Putamen (tissue), 1 donor: Measurements from ENCODE around the gene ARHGEF6.

Experiments
- DNase-seq: peaks from one replicate; pipeline ENCODE4 v3.0.0-alpha.2; 2016; ENCODE audit warnings: low spot score

ARHGEF6 gene

DNA sequence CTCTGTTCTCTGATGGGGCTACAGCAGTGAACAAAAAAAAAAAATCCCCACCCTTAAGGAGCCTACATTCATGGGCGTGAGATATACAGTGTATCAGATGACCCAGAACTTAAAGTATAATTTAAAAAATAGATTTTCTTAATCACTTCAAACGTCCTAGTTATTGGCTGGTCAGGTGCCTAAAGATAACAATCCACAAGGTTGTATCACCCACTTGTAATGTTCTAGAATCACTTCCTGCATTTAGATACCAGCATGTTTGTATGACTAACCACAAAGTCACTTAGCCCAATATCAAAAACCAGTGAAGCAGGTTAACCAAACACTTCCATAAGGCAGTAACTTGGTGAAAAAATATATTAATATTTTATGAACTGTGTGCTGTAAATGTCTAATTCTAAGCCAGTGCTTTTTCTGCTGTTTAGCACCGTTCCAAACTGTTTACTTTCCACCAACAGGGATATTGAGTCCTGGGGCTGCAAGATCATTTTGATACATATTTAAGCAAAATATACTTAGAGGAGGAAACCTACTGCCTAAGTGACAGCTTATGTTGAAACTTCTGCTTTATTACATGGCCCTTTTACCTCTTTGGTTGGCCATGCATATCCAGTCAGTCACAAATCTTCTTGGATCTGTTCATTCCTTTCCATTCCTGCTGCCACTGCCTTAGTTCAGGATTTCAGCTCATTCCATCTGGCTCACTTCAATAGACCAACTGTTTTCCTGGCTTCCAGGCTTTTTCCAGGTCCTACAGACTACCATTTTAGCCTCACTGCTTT, 89.5 kb downstream of the ARHGEF6 start:
- no peak for DNase-seq

DNA sequence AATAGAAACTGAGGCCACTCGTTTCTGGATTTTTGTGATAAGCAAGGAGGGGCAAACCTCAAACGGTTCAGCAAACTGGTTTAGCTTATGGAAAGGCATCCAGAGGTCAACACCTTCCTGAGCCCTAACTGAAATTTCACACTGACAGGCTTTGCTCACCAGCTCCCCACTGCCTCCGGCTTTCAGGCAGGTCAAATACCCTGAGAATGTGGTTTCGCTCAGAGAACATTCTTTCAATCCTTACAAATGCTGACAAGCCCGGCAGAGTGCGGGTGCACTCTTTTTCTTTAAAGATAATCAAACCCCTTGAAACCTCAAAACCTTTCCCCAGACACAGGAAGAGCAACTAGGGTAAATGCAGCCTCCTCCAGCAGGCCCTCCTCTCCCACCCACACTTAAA, 91.3 kb downstream of the ARHGEF6 start:
- DNase-seq = no peak

DNA sequence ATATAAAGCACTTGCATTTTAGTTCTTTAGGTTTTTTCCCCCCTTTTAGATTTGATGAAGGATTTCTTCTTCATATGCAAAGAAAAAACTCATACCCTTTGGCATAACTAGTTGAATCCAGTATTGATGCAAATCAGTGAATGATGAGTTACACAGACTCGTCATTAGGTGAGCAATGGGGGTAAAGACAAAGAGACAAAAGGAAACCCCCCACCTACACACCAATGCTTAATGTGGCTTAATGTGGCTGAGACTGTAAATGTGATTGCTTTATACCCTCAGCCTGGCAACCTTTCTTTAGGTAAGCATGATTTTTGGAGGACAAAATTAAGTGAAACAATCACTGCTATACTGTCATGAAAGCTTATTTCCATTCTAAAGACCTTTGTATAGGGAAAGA, 93.3 kb downstream of the ARHGEF6 start:
- DNase-seq = no peak

DNA sequence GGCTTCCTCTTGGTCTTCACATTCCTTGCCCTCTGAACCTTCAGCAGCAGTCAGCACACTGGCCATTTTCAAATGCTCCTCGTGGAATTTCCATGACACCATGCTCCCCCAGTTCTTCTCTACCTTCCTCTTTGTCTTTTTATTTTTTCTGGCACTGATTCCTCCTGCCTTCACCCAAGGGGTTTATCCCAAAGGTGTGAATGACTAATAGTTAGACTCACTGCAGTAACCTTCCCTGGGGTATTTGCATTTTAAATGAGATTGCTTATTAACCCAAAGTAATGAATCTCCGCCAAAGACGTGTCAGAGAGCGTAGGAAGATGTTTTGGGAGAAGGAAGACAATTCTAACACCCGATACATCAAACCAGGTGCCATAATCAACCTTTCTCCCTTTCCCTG, 96.6 kb downstream of the ARHGEF6 start:
- DNase-seq = no peak

DNA sequence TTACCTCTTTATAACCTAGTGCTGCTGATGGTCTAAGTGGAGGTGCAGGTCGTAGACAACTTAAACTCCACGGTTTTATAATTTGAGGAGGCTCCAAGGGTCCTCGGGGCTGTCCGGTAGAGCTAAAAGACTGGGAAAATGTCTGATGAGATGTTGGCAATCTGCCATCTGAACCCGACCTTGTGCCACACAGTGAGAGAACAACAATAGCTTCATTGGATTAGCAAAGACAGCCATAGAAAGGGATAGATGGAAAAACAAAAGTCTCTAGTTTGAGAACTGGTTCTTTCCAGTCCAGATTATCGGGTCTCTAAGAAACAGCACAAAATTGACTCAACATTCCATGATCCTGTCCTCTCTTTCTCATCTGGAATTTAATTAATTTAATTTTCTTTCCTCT, 101.2 kb downstream of the ARHGEF6 start:
- no peak for DNase-seq

DNA sequence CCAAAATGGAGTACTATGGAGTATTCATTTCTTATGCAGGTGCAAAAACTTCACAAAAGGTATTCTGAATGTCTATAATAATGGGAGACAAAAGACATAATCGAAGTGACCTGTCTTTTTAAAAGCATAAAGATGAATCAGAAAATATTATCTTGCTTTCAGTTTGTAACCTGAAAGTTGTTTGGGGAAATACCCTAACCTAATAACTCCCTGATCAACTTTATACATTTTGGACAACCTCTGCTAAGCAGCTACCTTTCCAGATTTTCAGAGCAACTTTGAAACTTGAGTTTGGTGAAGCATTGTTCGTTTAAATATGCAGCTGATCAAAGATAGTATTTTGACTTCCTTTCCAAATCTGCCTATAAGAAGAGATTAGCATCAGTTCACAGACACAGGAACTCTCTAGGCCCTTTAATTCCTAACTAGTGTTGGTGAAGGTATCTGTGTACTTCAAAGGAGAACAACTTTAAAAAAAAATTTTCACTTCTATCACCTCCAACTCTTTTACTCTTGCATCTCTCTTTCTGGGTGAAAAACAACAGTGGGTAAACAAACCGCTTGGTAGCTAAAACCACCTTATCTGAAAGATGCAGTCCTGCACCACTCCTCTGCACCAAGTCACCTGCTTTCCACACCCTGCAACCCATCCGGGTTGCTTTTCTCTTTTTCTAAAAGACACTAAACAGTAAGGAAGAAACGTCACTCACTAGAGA, 106.3 kb downstream of the ARHGEF6 start:
- DNase-seq = no peak

DNA sequence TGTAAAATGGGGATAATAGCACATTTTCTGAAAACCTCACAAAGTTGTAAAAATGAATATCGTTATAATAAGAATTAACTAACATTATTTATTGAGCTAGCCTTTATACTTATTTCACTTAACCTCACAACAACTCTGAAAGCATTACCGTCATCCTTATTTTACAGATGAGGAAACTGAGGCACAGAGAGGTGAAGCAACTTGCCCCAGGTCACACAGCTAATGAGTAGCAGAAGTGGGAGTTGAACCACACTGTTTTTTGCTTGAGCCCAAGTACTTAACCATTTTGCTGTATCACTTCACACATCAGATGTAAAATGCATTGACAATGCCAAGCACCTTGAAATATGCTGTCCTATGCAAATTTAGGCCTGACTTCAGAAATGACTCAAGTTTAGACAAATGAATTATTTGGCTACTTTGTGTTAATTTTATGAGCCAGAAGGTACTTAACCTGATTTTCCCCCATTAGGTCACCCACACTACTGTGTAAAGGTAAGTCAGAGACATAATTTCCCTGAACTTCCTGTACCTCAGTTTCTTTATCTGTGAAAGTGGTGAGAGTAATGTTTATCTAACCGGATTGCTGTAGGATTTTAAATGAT, 109.6 kb downstream of the ARHGEF6 start:
- DNase-seq = no peak

DNA sequence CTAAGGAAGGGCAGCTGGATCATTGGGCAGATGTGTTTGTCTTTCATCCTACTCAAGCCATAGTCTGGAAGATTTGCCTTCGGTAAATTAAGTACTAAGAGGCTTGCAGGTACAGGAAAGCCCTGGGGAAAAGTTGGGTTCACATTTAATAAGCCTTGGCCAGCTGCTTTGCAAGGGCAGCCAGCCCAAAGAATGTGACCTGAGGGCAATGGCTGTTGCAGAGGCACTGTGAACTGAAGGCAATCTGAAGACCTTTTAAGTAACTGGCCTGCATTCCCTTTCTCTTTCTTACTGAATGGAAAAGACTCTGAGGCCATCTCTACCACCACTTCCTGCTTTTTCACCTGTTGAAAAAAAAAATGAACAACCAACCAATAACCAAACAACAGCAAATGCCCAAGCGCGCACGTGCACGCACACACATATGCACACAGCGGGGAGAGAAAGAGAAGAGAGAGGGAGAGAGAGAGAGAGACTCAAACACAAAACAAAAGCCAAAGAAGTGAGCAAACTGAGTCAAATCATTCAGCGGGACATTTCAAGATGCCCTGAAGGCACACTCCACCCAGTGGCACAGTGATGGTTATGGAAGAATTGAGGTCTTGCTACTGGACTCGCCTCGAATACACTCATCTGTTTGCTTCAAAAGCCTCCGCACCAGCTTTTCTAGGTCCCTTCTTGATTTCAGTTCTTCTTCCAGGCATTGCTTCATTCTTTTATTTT, 113.1 kb downstream of the ARHGEF6 start:
- DNase-seq = no peak

DNA sequence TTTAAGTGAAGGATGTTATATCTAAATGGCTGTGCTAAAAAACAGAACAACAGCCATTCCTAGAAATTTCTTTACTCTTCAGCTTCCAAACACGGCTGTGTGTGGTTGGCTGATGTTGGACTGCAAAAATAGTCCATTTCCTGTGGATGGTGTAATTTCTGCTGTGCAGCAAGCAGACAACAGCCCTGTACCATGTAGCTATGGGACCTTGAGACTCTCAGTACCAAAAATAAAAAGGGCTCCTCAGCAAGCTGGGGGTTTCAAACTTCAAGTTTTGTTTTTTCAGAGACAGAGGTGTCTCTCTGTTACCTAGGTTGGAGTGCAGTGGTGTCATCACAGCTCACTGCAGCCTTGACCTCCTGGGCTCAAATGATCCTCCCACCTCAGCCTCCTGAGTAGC, 114.6 kb downstream of the ARHGEF6 start:
- DNase-seq = no peak

DNA sequence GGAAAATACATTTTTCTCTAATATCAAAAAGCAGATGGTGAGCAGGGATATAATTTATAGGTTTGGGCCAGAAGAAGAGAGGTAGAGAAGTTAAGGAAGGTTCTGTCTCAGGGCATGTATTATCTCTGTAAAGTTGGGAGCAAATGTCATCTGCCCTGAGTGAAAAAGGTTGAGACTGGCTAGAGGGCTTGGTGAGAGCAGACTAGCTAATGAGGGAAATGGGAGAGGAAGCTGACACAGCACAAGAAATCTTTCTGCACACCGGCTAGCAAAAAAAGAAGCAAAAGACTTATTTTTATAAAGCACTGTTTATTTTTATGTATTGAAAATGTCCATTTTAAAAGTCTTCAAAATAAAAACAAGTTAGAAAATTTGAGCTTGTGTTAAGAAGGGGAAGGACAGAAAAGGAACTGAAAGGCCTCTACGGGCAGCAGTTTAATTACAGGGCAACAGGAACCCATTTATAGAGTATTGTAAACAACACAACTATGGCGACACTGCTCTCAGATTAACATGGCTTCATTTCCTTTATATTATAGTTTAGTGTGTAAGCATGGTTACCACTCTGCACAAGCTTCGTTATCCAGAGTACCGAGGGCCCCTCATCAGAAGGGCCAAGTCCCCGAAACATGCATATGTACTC, 115.4 kb downstream of the ARHGEF6 start:
- DNase-seq = no peak

DNA sequence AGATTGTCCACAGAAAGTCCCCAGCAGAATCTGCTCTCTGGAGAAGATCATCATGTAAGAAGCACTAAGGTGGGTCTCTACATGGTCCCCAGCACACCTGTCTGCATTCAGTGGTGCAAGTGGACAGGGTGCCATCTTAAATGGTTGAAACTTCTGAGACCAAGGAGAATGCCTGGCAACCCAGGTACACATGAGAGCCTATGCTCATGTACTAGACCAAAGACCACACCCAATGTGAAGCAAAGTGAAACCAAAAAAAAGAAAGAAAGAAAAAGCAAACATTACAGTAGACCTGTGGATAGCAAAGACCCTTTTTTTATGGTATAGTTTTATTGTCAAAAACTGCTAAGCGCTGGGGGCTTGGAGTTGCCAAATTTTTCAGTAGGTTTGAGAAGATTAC, 117.8 kb downstream of the ARHGEF6 start:
- no peak for DNase-seq

DNA sequence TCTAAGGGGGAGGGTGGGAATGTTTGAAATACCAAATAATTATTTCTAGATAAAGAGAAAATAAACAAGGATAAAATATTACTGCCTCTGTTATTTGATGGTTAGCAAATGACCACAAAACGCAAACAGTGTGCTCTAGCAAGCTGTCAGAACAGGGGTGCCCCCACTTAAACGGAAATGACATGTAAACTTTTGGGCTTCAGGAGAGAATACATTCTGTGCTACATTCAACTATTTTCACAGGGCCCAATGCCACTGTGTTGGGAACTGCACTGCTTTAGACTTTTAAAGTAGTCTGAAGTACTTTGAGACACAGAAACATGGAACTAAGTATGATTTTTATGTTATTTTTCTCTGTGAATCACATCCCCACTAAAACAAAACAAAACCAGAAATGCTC, 118.6 kb downstream of the ARHGEF6 start:
- DNase-seq = no peak

DNA sequence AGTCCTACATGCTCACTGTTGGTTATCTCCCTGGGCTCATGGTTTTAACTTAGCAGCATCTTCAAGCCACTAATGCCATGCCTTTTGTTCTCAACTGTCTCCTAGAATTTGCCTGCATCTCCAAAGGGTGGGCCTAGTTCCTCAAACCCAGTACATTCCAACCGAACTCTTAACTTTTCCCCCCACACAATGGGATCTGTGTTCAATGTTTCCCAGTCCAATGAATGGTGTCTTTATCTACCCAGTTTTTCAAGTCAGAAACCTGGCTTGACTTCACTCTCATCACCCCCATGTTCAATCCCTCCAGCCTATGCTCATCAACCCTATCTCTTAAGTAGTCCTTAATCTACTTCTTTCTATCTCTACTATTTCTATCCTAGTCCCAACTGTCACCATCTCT, 119.8 kb downstream of the ARHGEF6 start:
- DNase-seq = no peak

DNA sequence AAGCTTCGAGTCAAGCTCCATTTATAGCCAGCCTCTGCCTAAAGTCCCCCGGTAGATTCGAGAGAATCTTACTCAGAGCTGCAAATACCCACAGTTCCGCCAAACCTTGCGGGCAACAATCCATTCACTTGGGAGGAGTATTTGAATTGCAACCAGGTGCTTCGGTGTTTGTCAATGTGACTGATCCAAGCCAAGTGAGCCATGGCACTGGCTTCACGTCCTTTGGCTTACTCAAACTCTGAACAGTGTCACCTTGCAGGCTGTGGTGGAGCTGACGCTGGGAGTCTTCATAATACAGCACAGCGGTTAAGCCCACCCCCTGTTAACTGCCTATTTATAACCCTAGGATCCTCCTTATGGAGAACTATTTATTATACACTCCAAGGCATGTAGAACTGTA, 121.6 kb downstream of the ARHGEF6 start:
- DNase-seq = no peak

DNA sequence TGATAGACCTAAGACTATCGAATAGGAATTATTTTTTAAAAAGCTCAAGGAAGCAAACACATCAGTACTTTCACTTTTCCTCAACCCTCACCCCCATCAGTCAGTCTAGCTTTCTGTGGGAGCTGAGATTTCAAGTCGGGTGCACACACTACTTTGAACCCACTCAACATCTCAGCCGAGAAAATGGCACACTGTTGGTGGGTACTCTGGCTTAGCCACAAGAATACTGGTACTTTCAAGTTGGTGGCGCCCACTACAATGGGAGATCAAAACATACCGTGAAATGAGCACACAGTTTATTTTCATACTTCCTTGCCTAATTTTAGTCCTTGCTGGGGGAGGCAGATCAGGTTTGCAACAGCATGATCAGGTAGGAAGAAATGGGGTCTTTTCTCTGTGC, 122.6 kb downstream of the ARHGEF6 start:
- DNase-seq = no peak

DNA sequence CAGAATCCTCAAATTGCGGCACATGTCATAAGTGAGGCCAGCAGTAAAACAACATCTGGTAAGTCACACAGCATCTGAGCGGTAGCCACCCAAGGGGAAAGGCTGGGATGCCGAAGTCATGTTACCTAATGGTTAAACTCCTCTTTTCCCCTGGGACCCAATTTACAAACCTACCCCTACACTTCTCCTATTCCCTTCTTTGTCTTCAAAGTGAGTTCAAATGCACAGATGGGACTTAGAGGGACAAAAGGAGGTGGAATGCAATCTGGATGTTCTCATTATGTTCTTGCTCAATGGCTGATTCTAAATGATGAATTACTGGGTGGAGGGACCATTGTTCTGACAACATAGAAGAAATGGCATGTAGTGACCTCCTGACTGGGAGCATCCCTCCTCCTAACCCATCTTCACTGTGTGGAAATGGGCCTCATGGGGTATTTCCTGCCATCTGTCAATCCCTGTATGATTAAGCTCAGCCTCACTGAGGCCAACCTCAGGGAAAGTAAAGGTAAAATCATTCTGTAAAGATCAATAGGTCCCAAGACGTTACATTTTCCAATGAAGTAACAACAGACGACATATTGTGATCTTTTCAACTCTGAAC, 124.3 kb downstream of the ARHGEF6 start:
- no peak for DNase-seq

DNA sequence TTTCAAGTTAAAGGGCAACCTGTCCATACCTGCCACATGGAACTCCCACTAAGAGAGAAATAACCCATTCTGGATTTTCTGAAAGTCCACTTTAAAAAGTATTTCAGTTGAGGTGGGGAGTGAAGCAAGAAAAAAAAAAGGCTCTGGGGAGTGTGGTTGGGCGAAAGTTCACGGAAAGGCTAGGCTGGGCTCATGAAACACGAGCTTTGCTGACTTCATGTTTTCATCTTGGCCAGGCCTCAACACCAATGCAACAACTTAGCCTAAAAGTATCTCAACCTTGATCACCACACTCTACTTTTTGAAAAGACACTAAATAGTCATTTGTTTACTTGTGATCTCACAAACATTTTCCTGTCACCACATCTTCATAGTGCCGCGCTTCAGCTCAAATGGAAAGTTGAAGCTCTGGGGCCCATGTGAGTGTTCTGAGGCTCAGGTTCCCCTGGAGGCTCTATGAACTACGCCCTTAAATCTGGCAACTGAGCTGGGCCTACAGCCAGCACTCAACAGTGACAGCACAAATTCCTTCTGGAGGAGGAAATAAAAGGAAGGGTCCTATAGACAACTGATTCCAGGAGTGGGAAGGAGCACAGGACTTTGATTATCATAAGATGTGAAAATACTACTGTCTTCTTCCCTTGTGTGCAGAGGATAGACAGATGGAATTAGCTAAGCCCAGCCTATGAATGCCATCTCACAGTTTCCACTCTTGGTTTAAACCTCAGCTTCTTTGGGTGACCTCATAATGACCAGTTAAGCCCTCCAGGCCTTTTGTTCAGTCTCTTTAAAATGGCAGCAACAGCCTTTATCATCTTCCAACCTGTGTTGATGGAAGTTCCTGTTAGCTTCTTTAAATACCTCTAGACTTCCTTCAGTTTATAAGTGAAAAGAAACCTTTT, 127.7 kb downstream of the ARHGEF6 start:
- no peak for DNase-seq

DNA sequence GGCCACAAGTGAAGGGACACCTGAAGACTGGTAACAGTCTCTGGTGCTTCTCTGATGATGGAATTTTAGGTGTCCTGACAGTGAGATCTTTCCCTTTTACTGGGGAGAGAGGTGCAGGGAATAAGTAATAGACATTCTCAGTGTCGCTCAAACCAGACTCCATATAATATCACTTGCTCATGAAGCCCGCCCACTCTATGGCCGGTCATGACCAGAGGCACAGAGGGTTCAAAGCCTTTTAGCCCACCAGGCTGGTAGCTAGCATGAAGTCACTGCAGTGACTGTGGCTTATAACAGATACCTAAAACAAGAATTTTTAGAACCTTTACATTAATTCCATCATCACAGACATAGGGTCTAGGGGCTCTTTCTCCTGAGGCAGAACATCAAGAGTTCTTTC, 129.9 kb downstream of the ARHGEF6 start:
- no peak for DNase-seq

DNA sequence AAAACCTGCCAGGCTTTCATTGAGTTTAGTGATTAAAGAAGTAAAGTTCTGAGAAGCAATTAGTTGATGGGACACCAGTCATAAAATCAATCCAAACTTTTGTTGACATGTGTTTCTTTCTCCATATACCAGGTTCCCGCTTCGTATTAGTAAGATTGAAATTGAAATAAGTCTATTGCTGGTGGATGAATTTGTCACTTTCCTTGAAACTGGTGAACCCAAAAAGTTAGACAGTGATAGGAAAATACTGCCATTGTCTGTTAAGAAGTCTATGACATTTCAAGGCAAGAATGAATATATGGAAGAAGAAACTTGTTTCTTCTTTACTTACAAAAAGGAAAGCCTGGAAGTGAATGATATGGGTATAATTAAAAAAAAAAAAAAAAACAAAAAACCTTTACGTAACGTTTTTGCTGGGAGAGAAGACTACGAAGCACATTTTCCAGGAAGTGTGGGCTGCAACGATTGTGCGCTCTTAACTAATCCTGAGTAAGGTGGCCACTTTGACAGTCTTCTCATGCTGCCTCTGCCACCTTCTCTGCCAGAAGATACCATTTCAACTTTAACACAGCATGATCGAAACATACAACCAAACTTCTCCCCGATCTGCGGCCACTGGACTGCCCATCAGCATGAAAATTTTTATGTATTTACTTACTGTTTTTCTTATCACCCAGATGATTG, 132.9 kb downstream of the ARHGEF6 start, which contains the start of gene CD40LG:
Gene CD40LG (plus strand): TSS at position 482 of the 684 bp plus-strand sequence. CDS start 91 bp downstream, at position 573.
- DNase-seq = no peak
